PFSK-1 (cell line): Measurements from ENCODE around the gene DTYMK.

Source experiments
- FOXP2 ChIP-seq: optimal IDR thresholded peaks from 2 replicates; pipeline ENCODE3; 2011; ENCODE audit warnings: borderline replicate concordance, control low read depth, inconsistent platforms; ENCODE audit not compliant: insufficient read depth; ENCODE audit errors: extremely low read length, extremely low read depth
- POLR2AphosphoS5 ChIP-seq: IDR thresholded peaks from 2 replicates; pipeline ENCODE4 v1.6.1; 2012; ENCODE audit warnings: low read depth, mild to moderate bottlenecking, control low read depth, low read length, moderate library complexity
- REST ChIP-seq, 2 experiments: IDR thresholded peaks; 2 replicates each; pipeline versions ENCODE4 v1.6.1 to v1.8.0; 2011 to 2012; ENCODE audit warnings: low read depth in 2 of 2, low read length in 2 of 2, control low read depth in 1 of 2, inconsistent platforms in 1 of 2, mild to moderate bottlenecking in 1 of 2, moderate library complexity in 1 of 2; ENCODE audit not compliant: insufficient read depth in 1 of 2
- SIN3A ChIP-seq: IDR thresholded peaks from 2 replicates; pipeline ENCODE4 v1.6.1; 2012; ENCODE audit warnings: mild to moderate bottlenecking, low read length, moderate library complexity, borderline replicate concordance; ENCODE audit not compliant: insufficient read depth
- TAF1 ChIP-seq: IDR thresholded peaks from 2 replicates; pipeline ENCODE4 v1.6.1; 2012; ENCODE audit warnings: low read length, control low read depth, borderline replicate concordance; ENCODE audit not compliant: insufficient read depth

Gene DTYMK

GRCh38 chr2:241665731-241666440 lies 20.7 kb downstream of the DTYMK start:
- TF ChIP-seq SIN3A (no peak), REST (IDR thresholded peaks at IDR 0.05; ENCODE audit: insufficient read depth in 1 of 2, low read depth in 2 of 2, low read length in 2 of 2) (no peak), TAF1 (no peak), FOXP2 (no peak), POLR2AphosphoS5 (no peak)

- TF ChIP-seq POLR2AphosphoS5 = no peak
- TF ChIP-seq TAF1 = no peak
- no peak for TF ChIP-seq SIN3A
- no peak for TF ChIP-seq REST (IDR thresholded peaks at IDR 0.05; ENCODE audit: insufficient read depth in 1 of 2, low read depth in 2 of 2, low read length in 2 of 2)
Measured at GRCh38 chr2:241660593-241661213, 25.9 kb downstream of the DTYMK start.

GRCh38 chr2:241659150-241659739 lies 27.4 kb downstream of the DTYMK start:
- no peak for TF ChIP-seq REST (IDR thresholded peaks at IDR 0.05; ENCODE audit: insufficient read depth in 1 of 2, low read depth in 2 of 2, low read length in 2 of 2)

GRCh38 chr2:241658296-241658695 lies 28.3 kb downstream of the DTYMK start:
- TF ChIP-seq TAF1 (no peak), REST (IDR thresholded peaks at IDR 0.05; ENCODE audit: insufficient read depth in 1 of 2, low read depth in 2 of 2, low read length in 2 of 2) (no peak), FOXP2 (no peak), POLR2AphosphoS5 (no peak), SIN3A (no peak)
